Fibroblast of villous mesenchyme (primary cell): ENCODE results near the gene MRPL2. TPM values are rescaled to one million over a fixed set of nuclear protein-coding genes. Genes with fewer than 3 reads are reported as not detected.

ENCODE experiments used
- DNase-seq: peaks from one replicate; pipeline ENCODE4 v3.0.0-alpha.2; 2010; ENCODE audit warnings: low read depth
- H3K4me3 ChIP-seq: 2 replicates; pipeline ENCODE4 v1.5.1; 2011; ENCODE audit warnings: low read depth, mild to moderate bottlenecking, low read length
- total RNA-seq: library from RNA; depleted of rRNA; stranded (reverse); fragments of >200 nt; gene quantifications from 2 replicates; pipeline ENCODE4 v1.2.3, GENCODE V29; 2012
- TF ChIP-seq, protein P1 (sequence below): IDR thresholded peaks from 2 replicates; pipeline ENCODE4 v1.5.1; 2012; ENCODE audit warnings: low read depth, mild to moderate bottlenecking, low read length; ENCODE audit not compliant: insufficient read depth

Gene MRPL2
- total RNA-seq, 1 donor: 20.7 TPM

DNA sequence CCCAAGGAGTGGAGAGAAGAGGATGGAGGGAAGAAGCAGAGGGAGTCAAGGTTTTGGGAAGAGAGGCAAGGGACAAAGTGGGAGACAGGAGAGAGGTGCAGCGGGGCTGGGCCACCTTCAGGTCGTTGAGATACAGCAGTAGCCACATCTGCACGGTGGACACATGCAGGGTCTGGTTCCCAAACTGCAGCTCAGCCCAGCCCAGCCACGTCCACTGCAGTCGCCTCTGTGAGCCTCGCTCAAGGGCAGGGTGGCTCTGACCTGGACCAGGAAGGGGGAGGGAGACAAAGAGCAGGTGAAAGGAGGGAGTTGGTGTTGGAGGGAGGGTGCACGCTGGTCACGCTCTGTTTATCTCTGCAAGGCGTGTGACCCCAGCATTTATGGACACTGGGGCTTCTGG lies 20.5 kb downstream of the MRPL2 start:
- TF ChIP-seq, protein P1, sequence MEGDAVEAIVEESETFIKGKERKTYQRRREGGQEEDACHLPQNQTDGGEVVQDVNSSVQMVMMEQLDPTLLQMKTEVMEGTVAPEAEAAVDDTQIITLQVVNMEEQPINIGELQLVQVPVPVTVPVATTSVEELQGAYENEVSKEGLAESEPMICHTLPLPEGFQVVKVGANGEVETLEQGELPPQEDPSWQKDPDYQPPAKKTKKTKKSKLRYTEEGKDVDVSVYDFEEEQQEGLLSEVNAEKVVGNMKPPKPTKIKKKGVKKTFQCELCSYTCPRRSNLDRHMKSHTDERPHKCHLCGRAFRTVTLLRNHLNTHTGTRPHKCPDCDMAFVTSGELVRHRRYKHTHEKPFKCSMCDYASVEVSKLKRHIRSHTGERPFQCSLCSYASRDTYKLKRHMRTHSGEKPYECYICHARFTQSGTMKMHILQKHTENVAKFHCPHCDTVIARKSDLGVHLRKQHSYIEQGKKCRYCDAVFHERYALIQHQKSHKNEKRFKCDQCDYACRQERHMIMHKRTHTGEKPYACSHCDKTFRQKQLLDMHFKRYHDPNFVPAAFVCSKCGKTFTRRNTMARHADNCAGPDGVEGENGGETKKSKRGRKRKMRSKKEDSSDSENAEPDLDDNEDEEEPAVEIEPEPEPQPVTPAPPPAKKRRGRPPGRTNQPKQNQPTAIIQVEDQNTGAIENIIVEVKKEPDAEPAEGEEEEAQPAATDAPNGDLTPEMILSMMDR: no peak
- H3K4me3 ChIP-seq: no peak overlapping the region
- DNase-seq: no peak

DNA sequence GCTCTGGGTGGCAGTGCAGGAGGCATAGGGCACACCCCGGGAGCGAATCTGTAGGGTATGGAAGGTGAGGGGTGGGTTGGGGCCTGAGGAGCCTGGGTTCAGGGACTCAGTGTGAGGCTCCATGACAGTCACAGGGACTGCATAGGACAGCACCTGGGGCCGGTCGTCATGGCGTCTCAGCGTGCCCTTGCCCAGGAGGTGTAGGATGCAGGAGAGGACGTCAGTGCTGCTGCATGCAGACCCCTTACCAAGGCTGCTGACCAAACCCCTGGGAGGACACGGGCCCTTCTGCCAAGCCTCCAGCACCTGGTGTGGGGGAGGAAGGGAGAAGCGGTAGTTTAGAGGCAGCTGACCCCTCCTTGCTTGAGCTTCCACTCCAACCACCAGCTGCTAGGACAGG lies 21.5 kb downstream of the MRPL2 start:
- no peak for DNase-seq
- H3K4me3 ChIP-seq: no peak overlapping the region
- TF ChIP-seq, protein P1: no peak

DNA sequence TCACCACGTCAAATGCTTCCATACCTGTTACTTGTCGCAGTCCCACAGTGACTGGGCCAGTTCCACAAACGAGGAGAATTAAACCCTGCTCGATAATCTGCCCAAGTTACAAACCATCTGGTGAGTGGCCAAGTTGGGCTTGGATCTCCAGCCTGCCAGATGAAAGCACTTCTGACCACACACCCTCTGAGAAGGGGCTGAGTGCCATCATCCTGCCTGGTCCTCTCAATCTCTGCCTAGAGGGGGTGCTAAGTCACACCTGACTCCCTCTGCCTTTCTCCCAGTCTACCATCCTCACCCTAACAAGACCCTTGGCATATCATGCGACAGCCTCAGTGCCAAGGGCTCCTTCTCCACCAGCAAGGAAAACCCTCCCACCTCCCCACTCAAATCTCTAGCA lies 22.0 kb downstream of the MRPL2 start:
- TF ChIP-seq, protein P1: no peak
- no peak for DNase-seq
- no peak overlapping the region for H3K4me3 ChIP-seq

DNA sequence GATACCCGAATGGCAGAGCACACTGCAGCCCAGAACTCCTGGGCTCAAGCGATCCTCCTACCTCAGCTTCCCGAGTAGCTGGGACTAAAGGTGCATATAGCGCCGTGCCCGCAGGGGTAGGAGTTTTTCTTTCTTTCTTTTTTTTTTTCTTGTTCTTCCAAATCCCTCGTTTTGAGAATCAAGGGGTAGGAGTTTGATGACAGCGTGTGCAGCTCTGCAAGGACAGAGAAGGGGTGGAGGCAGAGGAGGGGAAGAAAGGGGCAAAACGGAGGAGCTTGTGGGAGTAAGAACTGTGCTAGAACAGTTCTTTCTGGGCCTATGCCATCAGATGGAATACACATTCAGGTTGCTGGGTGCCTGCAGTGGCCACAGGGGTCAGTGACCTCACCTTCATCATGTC lies 22.5 kb downstream of the MRPL2 start:
- TF ChIP-seq, protein P1: no peak
- DNase-seq: no peak
- H3K4me3 ChIP-seq: no peak overlapping the region

DNA sequence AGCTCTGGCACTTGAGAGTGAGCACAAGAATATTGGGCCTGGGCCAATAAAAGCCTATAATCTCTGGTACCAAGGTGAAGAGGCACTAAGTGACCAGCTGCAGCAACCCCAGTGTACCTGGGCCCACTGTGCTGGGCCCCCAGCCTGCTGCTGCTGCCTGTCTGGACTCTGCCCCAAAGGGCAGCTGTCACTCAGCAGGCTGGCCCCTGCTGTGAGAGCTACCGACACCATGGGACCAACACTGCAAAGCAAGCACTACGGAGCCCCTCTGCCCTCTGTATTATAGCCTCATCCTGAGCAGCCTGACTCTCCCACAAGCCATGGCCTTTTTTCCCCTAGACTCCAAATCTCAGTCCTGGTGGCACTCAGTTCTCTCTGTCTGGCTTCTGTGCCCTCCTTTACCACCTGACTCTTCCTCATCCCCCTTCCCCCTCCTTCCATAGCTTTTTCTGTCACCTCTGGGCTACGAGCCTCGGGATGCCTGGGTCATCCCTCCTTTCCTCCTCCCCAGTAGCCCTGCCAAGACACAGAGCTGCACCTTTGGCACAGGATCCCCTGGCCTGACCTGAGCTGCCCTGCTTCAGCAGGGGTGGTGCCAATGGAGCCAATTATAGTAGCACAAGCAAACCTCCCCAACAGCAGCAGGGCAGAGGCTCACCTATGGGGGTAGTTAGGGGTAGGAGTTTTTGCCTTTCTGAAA lies 23.6 kb downstream of the MRPL2 start:
- no peak for DNase-seq
- H3K4me3 ChIP-seq: no peak overlapping the region
- TF ChIP-seq, protein P1: no peak

DNA sequence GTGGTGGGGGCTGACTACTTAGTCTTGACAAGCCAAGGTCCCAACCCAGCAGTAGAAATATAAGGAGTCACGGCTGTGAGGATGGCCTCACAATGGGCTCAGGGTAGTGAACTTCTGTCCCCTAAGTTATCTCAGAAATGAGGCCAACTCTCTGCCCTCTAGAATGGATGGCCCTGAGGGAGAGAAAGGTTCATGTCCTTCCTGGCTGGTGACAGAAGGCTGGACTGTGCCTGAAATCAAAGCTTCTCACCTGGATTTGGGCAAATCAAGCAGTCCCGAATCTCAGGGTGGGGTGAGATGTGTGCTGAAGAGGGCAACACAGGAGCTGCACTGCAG lies 25.1 kb downstream of the MRPL2 start:
- TF ChIP-seq, protein P1: no peak
- no peak for DNase-seq
- no peak overlapping the region for H3K4me3 ChIP-seq
